ENCODE results near the gene GKN2. TPM values are rescaled to one million over a fixed set of nuclear protein-coding genes. Genes with fewer than 3 reads are reported as not detected.

The GKN2 gene
- total RNA-seq, 1 experiment from 2014 or later: not detected

GRCh38 chr2:68912111-68912510 is 40.6 kb downstream of the GKN2 start (continued):
- TF ChIP-seq ZNF263 (CRISPR knock-in tag; IDR thresholded peaks at IDR 0.05; ENCODE audit: low read depth): no peak
- no peak for TF ChIP-seq ZNF121 (CRISPR knock-in tag; IDR thresholded peaks at IDR 0.05)
- no peak for TF ChIP-seq ZSCAN18 (CRISPR knock-in tag; IDR thresholded peaks at IDR 0.05)
- no peak for TF ChIP-seq ELF4 (CRISPR knock-in tag; IDR thresholded peaks at IDR 0.05; ENCODE audit: low read depth)
- TF ChIP-seq TCF7 (CRISPR knock-in tag; IDR thresholded peaks at IDR 0.05; ENCODE audit: low read depth): no peak

GRCh38 chr2:68911709-68912108 is 41.0 kb downstream of the GKN2 start:
- DNase-seq (ENCODE audit: low spot score) (no peak), ATAC-seq (no peak)
- no peak overlapping the region for H3K4me3 Mint-ChIP-seq
- peaks cover 27% of the 10 kb centered on the region for H3K4me1 Mint-ChIP-seq
- no peaks in the 10 kb centered on the region for H3K36me3 Mint-ChIP-seq
- H3K27me3 Mint-ChIP-seq (ENCODE audit: low read depth): no peaks in the 10 kb centered on the region; the same call in 1 of the 2 replicates
- ChIA-PET POLR2A (no interaction called here), CTCF (interaction anchor here (0.7 to 2.0 kb wide), 4 partner anchors 13 to 202 kb away, joined by 3 to 6 read pairs (median 6); no protein-coding TSS in a partner anchor)
- H3K9me3 Mint-ChIP-seq: peaks cover 7% of the 10 kb centered on the region; the same call in 1 of the 2 replicates
- no peak for TF ChIP-seq GRHL2 (CRISPR knock-in tag; IDR thresholded peaks at IDR 0.05; ENCODE audit: insufficient replicate concordance, severe bottlenecking)
- TF ChIP-seq ZBTB21 (CRISPR knock-in tag; IDR thresholded peaks at IDR 0.05; ENCODE audit: borderline replicate concordance): no peak
- no peak for TF ChIP-seq GABPB1 (CRISPR knock-in tag; IDR thresholded peaks at IDR 0.05)
- TF ChIP-seq GTF2I (CRISPR knock-in tag; conservative IDR thresholded peaks at IDR 0.05): no peak
- TF ChIP-seq ELF4 (CRISPR knock-in tag; IDR thresholded peaks at IDR 0.05; ENCODE audit: low read depth): no peak
- no peak for TF ChIP-seq FOXP4 (CRISPR knock-in tag; IDR thresholded peaks at IDR 0.05)
- no peak for TF ChIP-seq NR1H2 (CRISPR knock-in tag; IDR thresholded peaks at IDR 0.05)
- TF ChIP-seq ZNF671 (CRISPR knock-in tag; IDR thresholded peaks at IDR 0.05): no peak
- TF ChIP-seq IRF2 (CRISPR knock-in tag; IDR thresholded peaks at IDR 0.05; ENCODE audit: borderline replicate concordance, low read depth): no peak
- TF ChIP-seq ZNF121 (CRISPR knock-in tag; IDR thresholded peaks at IDR 0.05): no peak
- no peak for TF ChIP-seq JAZF1 (CRISPR knock-in tag; IDR thresholded peaks at IDR 0.05)
- no peak overlapping the region for H3K27ac Mint-ChIP-seq

- Mint-ChIP-seq H3K27me3 (ENCODE audit: low read depth) (no peaks in the 10 kb centered on the region; the same call in 1 of the 2 replicates), H3K9me3 (peaks cover 7% of the 10 kb centered on the region; the same call in 1 of the 2 replicates), H3K27ac (no peak overlapping the region), H3K4me1 (peaks cover 27% of the 10 kb centered on the region), H3K36me3 (no peaks in the 10 kb centered on the region), H3K4me3 (no peak overlapping the region)
- ChIA-PET POLR2A (no interaction called here), CTCF (interaction anchor here (0.7 to 1.9 kb wide), 3 partner anchors 14 to 159 kb away, joined by 3 to 6 read pairs (median 6); no protein-coding TSS in a partner anchor)
- peak; percentile 22; the same call in 1 of the 2 replicates for ATAC-seq
- DNase-seq (ENCODE audit: low spot score): no peak
- no peak for TF ChIP-seq NFATC4 (CRISPR knock-in tag; IDR thresholded peaks at IDR 0.05)
- no peak for TF ChIP-seq ZNF219 (CRISPR knock-in tag; IDR thresholded peaks at IDR 0.05; ENCODE audit: borderline replicate concordance)
- no peak for TF ChIP-seq SOX15 (CRISPR knock-in tag; IDR thresholded peaks at IDR 0.05)
- TF ChIP-seq FOXP1 (CRISPR knock-in tag; IDR thresholded peaks at IDR 0.05; ENCODE audit: borderline replicate concordance): no peak
- no peak for TF ChIP-seq E2F4 (CRISPR knock-in tag; IDR thresholded peaks at IDR 0.05; ENCODE audit: borderline replicate concordance, low read depth)
- no peak for TF ChIP-seq CBFB (CRISPR knock-in tag; IDR thresholded peaks at IDR 0.05; ENCODE audit: low read depth)
- no peak for TF ChIP-seq STAT6 (CRISPR knock-in tag; conservative IDR thresholded peaks at IDR 0.05; ENCODE audit: low read depth)
- TF ChIP-seq ZNF232 (CRISPR knock-in tag; IDR thresholded peaks at IDR 0.05): no peak
- no peak for TF ChIP-seq EMX1 (CRISPR knock-in tag; IDR thresholded peaks at IDR 0.05)
- no peak for TF ChIP-seq TP53 (CRISPR knock-in tag; IDR thresholded peaks at IDR 0.05)
- no peak for TF ChIP-seq ZNF425 (CRISPR knock-in tag; conservative IDR thresholded peaks at IDR 0.05)
Observed at GRCh38 chr2:68911246-68911645, 41.4 kb downstream of the GKN2 start.

Measured in WTC11 (cell line).